ENCODE data around the gene RAD51. TPM values are rescaled to one million over a fixed set of nuclear protein-coding genes. Genes with fewer than 3 reads are reported as not detected.

RAD51 gene
- total RNA-seq, 1 donor from 2014 or later, result 1.3 TPM

DNA sequence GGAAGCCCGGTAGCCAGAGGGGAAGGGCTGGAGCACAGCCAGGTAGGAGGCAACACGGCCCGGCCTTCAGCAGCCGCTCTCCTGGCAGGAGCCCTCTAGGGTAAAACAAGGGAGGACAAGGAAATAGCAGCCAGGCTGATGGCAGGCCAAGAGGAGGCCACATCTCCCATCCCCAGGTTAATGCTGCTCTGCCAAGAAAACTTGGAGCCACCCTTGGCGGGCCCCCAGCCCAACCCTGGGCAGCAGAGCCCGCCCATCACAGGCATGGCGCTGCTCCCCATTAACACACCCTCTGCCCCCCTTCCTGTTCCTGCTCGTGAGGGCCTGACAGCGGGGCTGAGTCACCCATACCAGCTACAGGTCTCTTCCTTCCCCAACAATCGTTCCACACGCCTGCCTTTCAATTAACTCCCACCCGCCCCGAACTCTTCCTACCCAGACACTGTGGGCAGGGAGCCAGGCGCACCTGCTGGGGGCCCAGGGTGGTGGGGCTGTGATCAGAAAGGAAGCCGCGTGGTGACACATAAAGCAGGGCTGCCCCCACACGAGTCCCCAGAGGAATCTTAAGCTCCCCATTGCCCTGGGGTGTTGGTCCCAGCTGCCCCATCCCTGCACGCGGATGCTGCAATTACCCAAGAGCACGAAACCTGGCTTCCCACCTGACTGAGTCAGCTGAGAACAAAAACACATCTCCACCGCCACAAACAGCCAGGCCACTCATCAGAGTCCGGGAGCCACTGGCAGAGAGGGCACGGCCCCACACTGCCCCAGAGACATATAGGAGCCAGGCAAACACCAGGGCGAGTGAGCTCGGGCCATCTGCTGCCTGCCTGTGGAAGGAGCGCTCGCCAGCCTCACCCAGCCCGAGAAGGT lies 74.5 kb downstream of the RAD51 start, which contains the start of gene C15orf62:
Gene C15orf62, plus strand, starts transcription at position 707 of the 873 bp plus-strand sequence. CDS start 516 bp downstream, outside the sequence.
- Histone ChIP-seq H3K27me3 (ENCODE audit: control insufficient read depth, insufficient read depth, low read length) (no peaks in the 10 kb centered on the region), H3K4me3 (ENCODE audit: low read depth, low read length) (peak within 1 kb of the TSS; percentile 1), H3K36me3 (ENCODE audit: control insufficient read depth, insufficient read depth, low read length) (peaks cover 1% of the 10 kb centered on the region)
- TF ChIP-seq, protein P1, sequence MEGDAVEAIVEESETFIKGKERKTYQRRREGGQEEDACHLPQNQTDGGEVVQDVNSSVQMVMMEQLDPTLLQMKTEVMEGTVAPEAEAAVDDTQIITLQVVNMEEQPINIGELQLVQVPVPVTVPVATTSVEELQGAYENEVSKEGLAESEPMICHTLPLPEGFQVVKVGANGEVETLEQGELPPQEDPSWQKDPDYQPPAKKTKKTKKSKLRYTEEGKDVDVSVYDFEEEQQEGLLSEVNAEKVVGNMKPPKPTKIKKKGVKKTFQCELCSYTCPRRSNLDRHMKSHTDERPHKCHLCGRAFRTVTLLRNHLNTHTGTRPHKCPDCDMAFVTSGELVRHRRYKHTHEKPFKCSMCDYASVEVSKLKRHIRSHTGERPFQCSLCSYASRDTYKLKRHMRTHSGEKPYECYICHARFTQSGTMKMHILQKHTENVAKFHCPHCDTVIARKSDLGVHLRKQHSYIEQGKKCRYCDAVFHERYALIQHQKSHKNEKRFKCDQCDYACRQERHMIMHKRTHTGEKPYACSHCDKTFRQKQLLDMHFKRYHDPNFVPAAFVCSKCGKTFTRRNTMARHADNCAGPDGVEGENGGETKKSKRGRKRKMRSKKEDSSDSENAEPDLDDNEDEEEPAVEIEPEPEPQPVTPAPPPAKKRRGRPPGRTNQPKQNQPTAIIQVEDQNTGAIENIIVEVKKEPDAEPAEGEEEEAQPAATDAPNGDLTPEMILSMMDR (IDR thresholded peaks at IDR 0.05; ENCODE audit: insufficient read depth, low read length, poor library complexity, severe bottlenecking), result no peak
- DNase-seq (ENCODE audit: low read depth), result peak; percentile 92

DNA sequence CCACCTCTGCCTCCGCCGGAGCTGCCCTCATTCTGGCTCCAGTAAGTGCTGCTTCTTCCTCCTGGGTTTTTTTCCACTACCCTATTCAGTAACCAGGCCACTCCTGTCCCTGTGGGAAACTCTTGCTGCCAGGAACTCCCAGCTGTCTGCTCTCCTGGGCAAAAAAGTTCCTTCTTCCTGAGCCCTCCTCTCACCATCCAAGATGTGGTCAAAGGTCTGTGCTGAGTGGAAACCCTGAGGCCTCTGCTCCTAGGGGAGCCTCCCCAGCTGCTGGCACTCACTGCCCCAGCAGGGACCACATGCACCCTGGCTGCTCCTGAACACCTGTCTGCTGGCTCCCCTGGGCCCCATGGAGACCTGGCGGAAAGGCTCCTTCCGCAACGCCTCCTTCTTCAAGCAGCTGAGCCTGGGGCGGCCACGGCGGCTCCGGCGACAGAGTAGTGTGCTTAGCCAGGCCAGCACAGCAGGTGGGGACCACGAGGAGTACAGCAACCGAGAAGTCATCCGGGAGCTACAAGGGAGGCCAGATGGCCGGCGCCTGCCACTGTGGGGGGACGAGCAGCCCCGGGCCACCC lies 75.3 kb downstream of the RAD51 start:
- DNase-seq (ENCODE audit: low read depth), result no peak
- TF ChIP-seq, protein P1 (IDR thresholded peaks at IDR 0.05; ENCODE audit: insufficient read depth, low read length, poor library complexity, severe bottlenecking), result no peak
- Histone ChIP-seq H3K27me3 (ENCODE audit: control insufficient read depth, insufficient read depth, low read length) (no peaks in the 10 kb centered on the region), H3K4me3 (ENCODE audit: low read depth, low read length) (peak overlapping the region; percentile 1), H3K36me3 (ENCODE audit: control insufficient read depth, insufficient read depth, low read length) (peaks cover 3% of the 10 kb centered on the region)

DNA sequence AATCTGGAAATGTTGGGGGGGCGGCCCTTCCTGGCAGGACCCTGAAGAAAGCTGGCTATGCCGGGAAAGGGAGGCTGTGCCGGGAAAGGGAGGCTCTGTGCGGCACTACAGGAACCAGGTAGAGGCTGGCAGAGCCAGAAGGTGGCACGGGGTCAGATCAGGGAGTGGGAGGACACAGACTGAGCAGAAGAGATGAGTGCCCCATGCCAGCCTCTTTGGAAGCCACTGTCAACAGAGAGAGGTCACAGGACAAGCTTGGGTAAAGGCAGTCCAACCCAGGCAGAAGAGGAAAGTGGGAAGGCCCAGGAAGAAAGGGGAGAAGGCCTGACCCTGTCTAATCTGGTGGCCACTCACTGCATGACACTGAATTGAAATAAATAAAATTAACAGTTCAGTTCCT lies 76.3 kb downstream of the RAD51 start:
- H3K4me3 ChIP-seq (ENCODE audit: low read depth, low read length), result no peak overlapping the region
- TF ChIP-seq, protein P1 (IDR thresholded peaks at IDR 0.05; ENCODE audit: insufficient read depth, low read length, poor library complexity, severe bottlenecking), result no peak
- no peak for DNase-seq (ENCODE audit: low read depth)
- H3K36me3 ChIP-seq (ENCODE audit: control insufficient read depth, insufficient read depth, low read length), result peaks cover 5% of the 10 kb centered on the region
- no peaks in the 10 kb centered on the region for H3K27me3 ChIP-seq (ENCODE audit: control insufficient read depth, insufficient read depth, low read length)

DNA sequence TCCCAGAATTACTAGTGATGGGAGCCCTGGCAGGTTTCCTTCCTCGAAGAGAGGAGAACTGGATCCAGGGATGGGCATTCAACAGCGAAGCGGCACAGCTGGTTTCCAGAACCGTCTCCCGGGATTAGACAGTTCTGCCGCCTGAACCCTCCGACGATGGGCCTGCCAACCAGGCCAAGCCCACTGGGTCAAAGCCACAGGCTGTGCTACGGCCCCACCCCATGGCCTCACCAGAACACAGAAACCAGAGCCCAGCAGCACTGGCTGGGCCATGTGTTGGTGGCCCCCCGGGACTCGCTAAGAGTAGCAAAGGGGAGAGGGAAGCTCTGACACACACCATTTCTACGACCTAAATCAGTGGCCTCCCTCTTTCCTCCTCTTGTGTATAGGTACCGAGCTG lies 77.0 kb downstream of the RAD51 start:
- no peak overlapping the region for H3K4me3 ChIP-seq (ENCODE audit: low read depth, low read length)
- DNase-seq (ENCODE audit: low read depth), result no peak
- TF ChIP-seq, protein P1 (IDR thresholded peaks at IDR 0.05; ENCODE audit: insufficient read depth, low read length, poor library complexity, severe bottlenecking), result no peak
- peaks cover 5% of the 10 kb centered on the region for H3K36me3 ChIP-seq (ENCODE audit: control insufficient read depth, insufficient read depth, low read length)
- H3K27me3 ChIP-seq (ENCODE audit: control insufficient read depth, insufficient read depth, low read length), result no peaks in the 10 kb centered on the region

DNA sequence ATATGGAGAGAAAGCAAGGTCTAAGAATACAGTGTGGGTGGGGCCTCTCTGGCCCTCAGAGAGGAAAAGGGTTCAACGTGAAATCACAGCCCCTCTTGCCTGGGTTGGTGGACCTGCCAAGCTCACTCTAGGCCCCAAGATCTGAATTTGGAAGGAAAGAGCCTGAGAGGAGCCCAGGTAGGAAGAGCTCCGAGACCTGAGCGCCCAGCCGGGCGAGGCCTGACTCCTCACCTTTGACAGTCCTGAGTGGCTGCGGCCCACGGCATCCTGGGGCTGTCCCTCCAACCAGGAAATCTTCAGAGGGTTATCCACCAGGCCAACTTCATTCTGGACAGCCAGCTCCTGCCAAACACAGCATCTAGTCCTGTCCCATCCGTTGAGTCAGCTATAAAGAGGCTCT lies 78.5 kb downstream of the RAD51 start:
- TF ChIP-seq, protein P1 (IDR thresholded peaks at IDR 0.05; ENCODE audit: insufficient read depth, low read length, poor library complexity, severe bottlenecking), result no peak
- Histone ChIP-seq H3K36me3 (ENCODE audit: control insufficient read depth, insufficient read depth, low read length) (peaks cover 5% of the 10 kb centered on the region), H3K27me3 (ENCODE audit: control insufficient read depth, insufficient read depth, low read length) (no peaks in the 10 kb centered on the region), H3K4me3 (ENCODE audit: low read depth, low read length) (no peak overlapping the region)
- no peak for DNase-seq (ENCODE audit: low read depth)

All from kidney epithelial cell (primary cell).